Measurements from ENCODE around the gene ST6GALNAC3.
"Not testable (repeated sequence)": the region's sequence is repeated elsewhere in the genome, so short reads cannot be mapped to it uniquely, and the experiment has no call there.

Gene ST6GALNAC3

GRCh38 chr1:76595024-76595423 is 520.5 kb downstream of the ST6GALNAC3 start:
- no peak for DNase-seq

GRCh38 chr1:76601465-76601864 is 526.9 kb downstream of the ST6GALNAC3 start:
- DNase-seq = no peak

DNA sequence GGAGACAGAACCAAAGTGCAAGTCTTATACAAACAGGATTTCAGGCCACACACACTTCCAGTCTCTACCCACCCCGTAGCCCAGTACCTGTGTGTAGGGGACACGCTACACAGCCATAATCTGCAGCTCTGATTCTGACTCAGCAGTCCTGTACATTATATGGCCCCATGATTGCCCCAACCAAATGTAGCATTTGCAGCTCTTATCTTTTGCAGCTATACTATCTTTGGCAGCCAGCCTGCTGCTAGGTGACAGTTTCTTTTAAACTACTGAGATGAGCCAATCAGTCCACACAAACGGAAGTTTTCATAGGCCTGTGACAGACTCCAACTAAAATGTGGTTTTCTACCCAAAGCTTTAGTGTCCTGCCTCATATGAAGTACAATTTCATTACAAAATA is 533.2 kb downstream of the ST6GALNAC3 start:
- DNase-seq = no peak

DNA sequence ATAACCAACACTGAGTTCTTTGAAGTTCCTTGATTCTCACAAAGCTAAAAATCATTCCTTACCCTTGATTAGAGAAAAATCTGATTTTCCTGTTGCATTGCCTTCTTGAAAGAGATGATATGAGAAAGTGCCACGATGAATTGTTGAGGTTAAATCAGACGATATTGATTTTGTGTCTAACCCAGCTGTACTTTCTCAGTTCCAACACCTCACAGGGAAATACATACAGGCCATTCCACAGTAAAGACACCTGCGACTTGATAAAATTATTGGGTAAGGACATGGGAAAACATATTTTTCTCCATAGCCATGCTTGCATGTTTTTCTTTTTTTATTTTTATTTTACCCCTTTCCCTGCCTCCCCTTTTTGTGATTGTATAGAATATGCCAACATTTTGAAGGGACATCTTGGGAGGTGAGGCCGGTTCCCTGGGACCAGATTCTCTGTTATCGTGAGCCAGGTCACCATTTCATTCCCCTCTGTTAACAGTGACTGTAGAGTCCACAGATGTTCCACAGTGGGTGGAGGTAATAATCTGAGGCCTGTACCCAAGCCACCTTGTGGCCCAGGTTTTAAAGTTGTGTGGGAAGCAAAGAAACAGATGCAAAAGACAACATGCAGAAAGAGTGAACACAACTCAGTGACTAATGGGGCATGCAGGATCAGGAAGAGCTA is 537.4 kb downstream of the ST6GALNAC3 start:
- no peak for DNase-seq

DNA sequence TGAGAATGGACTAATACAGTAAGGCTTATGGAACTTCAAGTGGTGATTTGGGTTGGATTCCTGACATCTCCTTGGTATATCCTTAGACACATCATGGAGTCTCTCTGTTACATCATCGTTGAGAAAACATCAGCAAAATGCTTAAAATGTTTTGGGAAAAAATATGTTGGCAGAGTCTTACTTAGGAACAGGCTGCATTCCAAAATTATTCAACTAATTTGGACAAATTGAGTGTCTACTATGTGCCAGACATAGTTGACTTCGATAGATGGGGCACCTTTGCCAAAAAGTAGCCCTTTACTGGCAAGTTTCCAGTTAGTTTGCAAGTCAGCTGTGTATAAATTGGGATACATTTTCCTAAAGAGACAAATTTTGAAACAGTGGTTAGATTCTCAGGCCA is 539.3 kb downstream of the ST6GALNAC3 start:
- DNase-seq = no peak

GRCh38 chr1:76615253-76616035 is 540.9 kb downstream of the ST6GALNAC3 start:
- DNase-seq = no peak

DNA sequence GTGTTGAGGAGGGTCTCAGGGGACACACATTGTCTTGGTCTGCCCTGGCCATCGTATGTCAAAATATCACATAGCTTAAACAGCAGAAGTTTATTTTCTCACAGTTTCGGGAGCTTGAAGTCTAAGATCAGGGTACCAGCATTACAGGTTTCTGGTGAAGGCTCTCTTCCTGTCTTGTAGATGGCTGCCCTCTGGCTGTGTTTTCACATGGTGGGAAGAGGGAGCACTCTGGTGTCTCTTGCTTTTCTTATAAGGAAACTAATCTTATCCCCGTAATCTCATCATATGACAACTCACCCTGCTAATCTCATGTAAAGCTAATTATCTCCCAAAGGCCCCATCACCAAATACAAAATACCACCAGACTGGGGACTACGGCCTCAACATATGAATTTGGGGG is 545.8 kb downstream of the ST6GALNAC3 start:
- no peak for DNase-seq

- DNase-seq = no peak
Measured at GRCh38 chr1:76622774-76623528, 548.4 kb downstream of the ST6GALNAC3 start.

DNA sequence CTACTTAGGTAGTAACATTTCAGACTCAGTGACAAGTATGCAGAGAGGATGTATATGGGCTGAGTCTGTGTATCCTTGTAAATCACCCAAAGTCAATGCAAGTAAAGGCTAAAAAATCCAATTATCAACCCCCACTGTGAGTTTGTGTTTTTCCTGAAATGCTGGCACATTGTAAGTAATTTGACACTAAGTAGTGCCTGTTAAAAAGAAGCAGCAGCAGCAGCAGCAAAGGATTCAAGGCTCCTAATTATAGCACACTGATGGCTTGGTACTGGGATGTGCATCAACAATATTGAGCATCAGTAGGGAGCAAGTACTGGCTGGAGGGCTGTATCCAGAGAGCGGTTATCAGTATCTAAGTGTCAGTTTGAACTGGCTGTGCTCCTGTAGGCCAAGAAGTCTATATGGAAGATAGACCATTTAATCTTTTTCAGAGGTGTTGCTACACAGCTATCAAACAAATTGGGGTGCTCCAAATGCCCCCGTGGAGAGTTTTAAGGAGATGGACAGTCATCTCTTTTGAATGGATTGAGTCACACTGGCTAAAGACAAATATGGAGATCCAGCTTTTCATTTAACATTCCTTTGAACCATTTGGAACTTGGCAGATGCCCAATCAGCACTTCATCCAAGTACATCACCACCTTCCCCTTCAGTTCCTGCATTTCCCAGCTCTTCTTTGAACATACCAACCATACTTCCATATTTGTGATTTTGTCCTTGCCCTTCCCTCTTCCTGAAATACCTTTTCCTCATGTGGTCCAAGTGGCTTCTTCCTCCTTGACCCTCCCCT is 551.5 kb downstream of the ST6GALNAC3 start:
- DNase-seq = no peak

DNA sequence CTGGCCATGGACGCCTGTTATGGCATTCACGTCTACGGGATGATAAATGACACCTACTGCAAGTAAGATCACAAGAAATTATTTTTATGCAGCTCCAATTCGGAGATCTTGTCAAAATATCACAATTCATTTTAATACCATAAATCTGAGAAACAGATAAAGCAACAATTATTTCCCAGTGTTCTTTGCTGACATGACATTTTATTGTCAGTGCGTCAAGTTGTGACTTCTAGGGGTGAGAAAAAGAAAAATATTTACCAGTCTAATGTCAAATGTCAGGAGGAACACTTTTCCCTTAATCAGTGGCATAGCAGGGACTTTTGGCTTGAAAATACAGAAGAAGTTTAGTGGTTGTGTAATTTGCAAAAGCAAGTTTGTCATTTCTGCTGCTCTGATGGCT is 553.0 kb downstream of the ST6GALNAC3 start:
- no peak for DNase-seq

GRCh38 chr1:76627901-76628300 is 553.4 kb downstream of the ST6GALNAC3 start:
- no peak for DNase-seq

DNA sequence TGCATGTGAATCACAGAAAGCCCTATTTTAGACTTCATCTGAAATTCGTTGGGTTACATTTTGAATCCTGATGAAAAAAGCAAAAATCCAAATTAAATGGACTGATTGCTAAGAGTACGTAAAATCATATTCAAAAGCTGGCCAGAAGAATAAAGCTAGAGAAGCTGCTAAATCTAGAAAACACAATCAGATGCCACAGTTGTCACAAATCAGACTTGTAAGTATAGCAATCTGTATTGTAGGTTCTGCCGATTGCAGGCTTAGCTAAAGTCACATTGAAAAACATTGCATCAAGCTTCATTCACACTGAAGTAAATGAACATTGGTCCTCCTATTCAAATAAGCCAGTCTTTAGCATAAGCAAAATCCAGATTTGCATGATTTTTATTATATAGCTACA is 557.6 kb downstream of the ST6GALNAC3 start:
- DNase-seq = no peak

GRCh38 chr1:76635784-76636183 is 561.2 kb downstream of the ST6GALNAC3 start:
- no peak for DNase-seq

- DNase-seq = no peak
Measured at GRCh38 chr1:76639181-76639580, 564.6 kb downstream of the ST6GALNAC3 start.

DNA sequence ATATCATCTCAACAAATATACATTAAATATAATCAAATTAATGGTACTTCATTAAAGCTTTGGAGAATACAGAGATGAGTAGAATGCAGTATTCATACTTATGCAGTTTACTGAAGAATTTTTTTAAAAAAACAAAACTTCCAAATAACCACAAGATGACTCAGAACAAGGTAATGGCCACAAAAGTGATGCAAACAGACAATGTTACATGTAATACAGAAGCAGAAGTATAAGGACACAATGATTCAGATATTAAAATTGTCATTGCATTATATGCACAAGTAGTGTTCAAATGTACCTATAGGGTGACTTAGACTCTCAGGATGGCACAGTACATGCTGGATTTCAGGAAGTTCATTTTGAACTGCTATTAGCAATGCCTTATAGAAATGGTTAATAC is 565.5 kb downstream of the ST6GALNAC3 start:
- DNase-seq = no peak

- DNase-seq = no peak
Measured at GRCh38 chr1:76640723-76641122, 566.2 kb downstream of the ST6GALNAC3 start.

- no peak for DNase-seq
Measured at GRCh38 chr1:76644139-76644538, 569.6 kb downstream of the ST6GALNAC3 start.

DNA sequence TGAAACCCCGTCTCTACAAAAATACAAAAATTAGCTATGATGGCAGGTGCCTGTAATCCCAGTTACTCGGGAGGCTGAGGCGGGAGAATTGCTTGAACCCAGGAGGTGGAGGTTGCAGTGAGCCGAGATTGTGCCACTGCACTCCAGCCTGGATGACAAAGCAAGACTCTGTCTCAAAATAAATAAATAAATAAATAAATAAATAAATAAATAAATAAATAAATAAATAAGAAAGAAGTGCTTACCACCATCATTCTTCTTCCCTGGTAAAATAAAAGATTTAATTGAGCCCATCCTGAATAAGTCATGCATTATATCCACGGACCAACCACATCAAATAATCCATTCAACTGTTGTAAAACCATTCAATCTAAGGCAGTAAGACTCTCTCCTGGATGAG is 578.3 kb downstream of the ST6GALNAC3 start:
- DNase-seq = not testable (repeated sequence)

DNA sequence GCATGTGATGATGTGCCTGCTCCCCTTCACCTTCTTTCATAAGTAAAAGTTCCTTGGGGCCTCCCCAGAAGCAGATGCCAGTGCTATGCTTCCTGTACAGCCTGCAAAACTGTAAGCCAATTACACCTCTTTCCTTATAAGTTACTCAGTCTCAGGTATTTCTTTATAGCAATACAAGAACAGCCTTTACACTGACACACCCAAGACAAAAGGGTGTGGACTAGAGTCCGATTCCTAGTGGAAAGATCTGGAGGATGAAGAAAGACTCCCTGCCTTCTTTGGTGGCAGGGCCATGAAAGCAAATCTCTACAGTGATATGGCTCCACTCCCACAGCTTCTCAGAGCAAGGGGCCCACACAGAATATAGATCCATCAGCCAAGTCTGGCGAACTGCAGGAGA is 583.1 kb downstream of the ST6GALNAC3 start:
- DNase-seq = no peak

DNA sequence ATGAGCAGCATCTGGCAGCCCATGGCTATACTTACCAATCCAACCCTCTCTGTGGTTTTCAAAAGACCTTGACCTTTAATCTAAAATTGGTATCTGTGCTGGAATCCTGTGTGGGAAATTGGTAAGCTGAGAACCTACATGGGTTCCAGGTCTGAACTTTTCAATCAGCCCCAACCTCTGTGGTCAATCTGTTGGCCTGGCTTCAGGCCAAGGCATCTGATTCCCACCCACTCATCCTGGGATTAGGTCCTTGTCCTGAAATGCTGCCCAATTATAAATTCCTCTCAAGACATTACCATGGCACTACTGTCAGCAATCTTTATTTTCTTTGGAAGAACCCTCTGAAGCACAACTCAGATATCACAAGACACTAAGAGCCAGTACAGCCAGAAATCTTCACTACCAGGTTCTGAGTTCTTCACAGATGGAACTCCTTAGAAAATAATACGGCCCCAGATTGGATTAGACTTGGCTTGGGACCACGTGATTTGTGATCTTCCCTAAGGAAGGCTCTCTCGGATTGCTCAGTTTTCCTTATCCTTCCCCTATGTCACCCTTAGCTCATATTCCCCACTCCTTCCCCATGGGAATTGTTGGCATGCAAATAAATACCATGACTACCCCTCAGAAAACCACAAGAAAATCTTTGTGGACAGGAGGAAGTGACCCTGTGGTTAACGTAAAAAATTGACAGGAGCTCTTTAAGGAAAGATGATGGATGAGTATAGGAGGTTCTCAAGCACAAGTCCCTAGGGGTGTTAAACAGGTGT is 584.8 kb downstream of the ST6GALNAC3 start:
- no peak for DNase-seq

GRCh38 chr1:76661531-76661930 is 587.0 kb downstream of the ST6GALNAC3 start:
- no peak for DNase-seq

DNA sequence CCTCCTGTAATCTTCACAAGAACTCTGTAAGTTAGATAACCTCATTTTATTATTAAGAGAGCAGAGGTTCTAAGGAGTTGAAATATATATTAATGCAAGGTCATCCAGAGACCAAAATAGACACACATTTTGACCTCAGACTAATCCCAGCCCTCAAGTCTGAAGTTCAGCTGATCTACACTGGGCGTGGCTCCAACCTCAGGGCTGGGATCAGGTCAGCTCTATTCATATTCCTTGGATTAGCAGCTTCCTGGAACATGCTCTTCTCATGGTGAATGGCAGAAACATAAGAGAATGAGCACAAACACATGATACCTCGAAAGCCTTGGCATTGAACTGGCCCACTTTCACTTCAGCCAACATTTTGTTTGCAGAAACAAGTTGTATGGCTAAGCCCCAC is 592.0 kb downstream of the ST6GALNAC3 start:
- DNase-seq = no peak
